Measurements from ENCODE around the gene SMAD5.

Gene SMAD5

GRCh38 chr5:136194576-136194975 is 61.9 kb downstream of the SMAD5 start:
- no peak for DNase-seq (ENCODE audit: low read depth)
- TF ChIP-seq CTCF (conservative IDR thresholded peaks at IDR 0.05; ENCODE audit: low read length), result no peak
- H3K4me3 ChIP-seq (ENCODE audit: low read length), result no peak overlapping the region

- no peak for DNase-seq (ENCODE audit: low read depth)
- no peak for TF ChIP-seq CTCF (conservative IDR thresholded peaks at IDR 0.05; ENCODE audit: low read length)
- H3K4me3 ChIP-seq (ENCODE audit: low read length), result no peak overlapping the region
These were observed 63.6 kb downstream of the SMAD5 start for GRCh38 chr5:136195971-136196820.

GRCh38 chr5:136197462-136198142 is 65.0 kb downstream of the SMAD5 start:
- no peak for DNase-seq (ENCODE audit: low read depth)
- TF ChIP-seq CTCF (conservative IDR thresholded peaks at IDR 0.05; ENCODE audit: low read length), result no peak
- H3K4me3 ChIP-seq (ENCODE audit: low read length), result no peak overlapping the region

GRCh38 chr5:136198453-136198852 is 65.8 kb downstream of the SMAD5 start:
- no peak for DNase-seq (ENCODE audit: low read depth)
- H3K4me3 ChIP-seq (ENCODE audit: low read length), result no peak overlapping the region
- TF ChIP-seq CTCF (conservative IDR thresholded peaks at IDR 0.05; ENCODE audit: low read length), result no peak

- no peak for DNase-seq (ENCODE audit: low read depth)
- H3K4me3 ChIP-seq (ENCODE audit: low read length), result no peak overlapping the region
- TF ChIP-seq CTCF (conservative IDR thresholded peaks at IDR 0.05; ENCODE audit: low read length), result no peak
These were observed 66.8 kb downstream of the SMAD5 start for GRCh38 chr5:136199408-136199807.

GRCh38 chr5:136200130-136200529 is 67.5 kb downstream of the SMAD5 start:
- DNase-seq (ENCODE audit: low read depth), result no peak
- no peak for TF ChIP-seq CTCF (conservative IDR thresholded peaks at IDR 0.05; ENCODE audit: low read length)
- H3K4me3 ChIP-seq (ENCODE audit: low read length), result no peak overlapping the region

- DNase-seq (ENCODE audit: low read depth), result no peak
- no peak for TF ChIP-seq CTCF (conservative IDR thresholded peaks at IDR 0.05; ENCODE audit: low read length)
These were observed 68.1 kb downstream of the SMAD5 start for GRCh38 chr5:136200761-136201160.

More at GRCh38 chr5:136200761-136201160, 68.1 kb downstream of the SMAD5 start:
- no peak overlapping the region for H3K4me3 ChIP-seq (ENCODE audit: low read length)

Measured in AG10803 (cell line).